Thoracic aorta endothelial cell (primary cell): ENCODE measurements around the gene DLEC1. TPM values are rescaled to one million over a fixed set of nuclear protein-coding genes. Genes with fewer than 3 reads are reported as not detected.

Experiments
- small RNA-seq: library from RNA; depleted of rRNA; stranded (forward); fragments of <200 nt; gene quantifications from one replicate; pipeline ENCODE3, GENCODE V24; 2012
- total RNA-seq: library from RNA; depleted of rRNA; stranded (reverse); fragments of >200 nt; gene quantifications from 2 replicates; pipeline ENCODE4 v1.2.3, GENCODE V29; 2012

Gene DLEC1
- 0.14 TPM in 1 of 2 replicates, not detected in the other for total RNA-seq

GRCh38 chr3:38039101-38039898, at the start of gene DLEC1:
DLEC1 (plus strand) TSS chr3:38039208; CDS start chr3:38039226, 18 bp downstream.

GRCh38 chr3:37990527-37990926, 48.5 kb upstream of the DLEC1 start, which contains the start of gene VILL:
VILL (plus strand) TSS chr3:37990786; CDS start chr3:37993673, 2,887 bp downstream.

GRCh38 chr3:38029400-38030125, 9.4 kb upstream of the DLEC1 start, which contains the start of gene PLCD1:
PLCD1 (minus strand) TSS chr3:38029642; CDS start chr3:38029539, 103 bp downstream.

GRCh38 chr3:38136777-38137614, 98.0 kb downstream of the DLEC1 start, which contains the start of gene ACAA1:
ACAA1 (minus strand) TSS chr3:38137127; CDS start chr3:38137035, 92 bp downstream.

GRCh38 chr3:38138349-38139190, 99.6 kb downstream of the DLEC1 start, which contains the start of gene MYD88:
MYD88 (plus strand) TSS chr3:38138661; CDS start chr3:38138701, 40 bp downstream.

GRCh38 chr3:38164952-38165721, 126.1 kb downstream of the DLEC1 start, which contains the start of gene OXSR1:
OXSR1 (plus strand) TSS chr3:38165537; CDS start chr3:38165877, 340 bp downstream.

Small RNAs within 50 kb of the gene (small RNA-seq; reads per million reads assigned to genes)
- gene RF00019: not detected

Other genes starting within 250 kb of the DLEC1 start
- 43.6 and 53.0 TPM in 2 replicates for gene CTDSPL, start 177.3 kb upstream of the DLEC1 start, total RNA-seq
- 5.3 and 6.9 TPM in 2 replicates for gene VILL, start 48.4 kb upstream of the DLEC1 start, total RNA-seq
- gene PLCD1, start 9.6 kb upstream of the DLEC1 start, total RNA-seq: 18.0 and 22.3 TPM in 2 replicates
- gene ACAA1, start 97.9 kb downstream of the DLEC1 start, total RNA-seq: 24.6 and 26.1 TPM in 2 replicates
- 12.8 and 13.1 TPM in 2 replicates for gene MYD88, start 99.5 kb downstream of the DLEC1 start, total RNA-seq
- 56.5 and 60.2 TPM in 2 replicates for gene OXSR1, start 126.3 kb downstream of the DLEC1 start, total RNA-seq
- gene SLC22A13, start 226.6 kb downstream of the DLEC1 start, total RNA-seq: 0.22 and 0.27 TPM in 2 replicates
- gene SLC22A14, start 243.1 kb downstream of the DLEC1 start, total RNA-seq: 0.13 TPM in 1 of 2 replicates, not detected in the other